Osteoblast (primary cell): Measurements from ENCODE around the gene MYLK. TPM values are rescaled to one million over a fixed set of nuclear protein-coding genes. Genes with fewer than 3 reads are reported as not detected.

ENCODE experiments used
- DNase-seq: peaks from one replicate; pipeline ENCODE4 v3.0.0; 2011; ENCODE audit warnings: low spot score, mixed read lengths; ENCODE audit not compliant: insufficient read length; ENCODE audit errors: missing footprints
- H2AFZ ChIP-seq: 2 replicates; pipeline ENCODE4 v1.6.0; 2011; ENCODE audit warnings: mild to moderate bottlenecking, low read length
- H3K27ac ChIP-seq: 2 replicates; pipeline ENCODE4 v1.5.1; 2011; ENCODE audit warnings: mild to moderate bottlenecking, low read depth, low read length, moderate library complexity
- H3K27me3 ChIP-seq: 2 replicates; pipeline ENCODE4 v1.6.0; 2012; ENCODE audit warnings: mild to moderate bottlenecking, control low read depth, inconsistent platforms, low read length, moderate library complexity; ENCODE audit not compliant: insufficient read depth
- H3K36me3 ChIP-seq: 2 replicates; pipeline ENCODE4 v1.5.1; 2011; ENCODE audit warnings: mild to moderate bottlenecking, low read length, control low read depth, moderate library complexity; ENCODE audit not compliant: insufficient read depth
- H3K4me1 ChIP-seq: 2 replicates; pipeline ENCODE4 v1.5.1; 2011; ENCODE audit warnings: mild to moderate bottlenecking, low read length, control low read depth, moderate library complexity; ENCODE audit not compliant: insufficient read depth
- H3K4me2 ChIP-seq: 2 replicates; pipeline ENCODE4 v1.6.0; 2011; ENCODE audit warnings: mild to moderate bottlenecking, low read length; ENCODE audit not compliant: insufficient read depth
- H3K4me3 ChIP-seq: fragments of 200-600 bp; sonication (generic); 3 replicates; pipeline ENCODE4 v1.5.1; 2012; ENCODE audit warnings: mild to moderate bottlenecking, low read length, inconsistent platforms; ENCODE audit not compliant: insufficient read depth
- H3K79me2 ChIP-seq: 2 replicates; pipeline ENCODE4 v1.6.0; 2012; ENCODE audit warnings: mild to moderate bottlenecking, low read length, control low read depth, inconsistent platforms; ENCODE audit not compliant: insufficient read depth
- H3K9me3 ChIP-seq: 2 replicates; pipeline ENCODE4 v1.5.1; 2011; ENCODE audit warnings: low read depth, low read length, control low read depth
- H4K20me1 ChIP-seq: 2 replicates; pipeline ENCODE4 v1.6.0; 2012; ENCODE audit warnings: mild to moderate bottlenecking, low read length, control low read depth; ENCODE audit not compliant: insufficient read depth
- total RNA-seq: library from RNA; depleted of rRNA; stranded (reverse); fragments of >200 nt; gene quantifications from 2 replicates; pipeline ENCODE4 v1.2.3, GENCODE V29; 2012
- TF ChIP-seq, protein P1 (sequence below): IDR thresholded peaks from 2 replicates; pipeline ENCODE4 v1.5.1; 2011; ENCODE audit warnings: mild to moderate bottlenecking, low read depth, low read length, moderate library complexity; ENCODE audit errors: extremely low read depth

MYLK gene
- total RNA-seq, 1 donor, result 268 TPM

DNA sequence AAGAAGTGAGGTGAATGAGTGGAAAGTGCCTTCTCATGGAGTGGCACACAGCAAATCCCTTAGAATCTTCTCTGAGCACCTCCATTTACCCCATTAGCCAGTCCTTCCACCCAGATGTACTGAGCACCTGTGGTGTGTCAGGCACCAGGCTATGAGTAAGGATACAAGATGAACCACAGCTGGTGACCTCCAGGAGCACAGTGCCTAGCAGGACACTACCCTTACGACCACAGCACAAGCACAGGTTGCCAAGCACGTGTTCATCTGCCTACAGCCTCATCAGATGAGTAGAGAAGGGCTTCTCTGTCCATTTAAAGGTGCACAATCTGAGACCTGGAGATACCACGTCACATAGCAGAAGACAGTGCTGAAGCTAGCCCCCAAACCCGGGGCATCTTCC lies 6.2 kb downstream of the MYLK start:
- TF ChIP-seq, protein P1, sequence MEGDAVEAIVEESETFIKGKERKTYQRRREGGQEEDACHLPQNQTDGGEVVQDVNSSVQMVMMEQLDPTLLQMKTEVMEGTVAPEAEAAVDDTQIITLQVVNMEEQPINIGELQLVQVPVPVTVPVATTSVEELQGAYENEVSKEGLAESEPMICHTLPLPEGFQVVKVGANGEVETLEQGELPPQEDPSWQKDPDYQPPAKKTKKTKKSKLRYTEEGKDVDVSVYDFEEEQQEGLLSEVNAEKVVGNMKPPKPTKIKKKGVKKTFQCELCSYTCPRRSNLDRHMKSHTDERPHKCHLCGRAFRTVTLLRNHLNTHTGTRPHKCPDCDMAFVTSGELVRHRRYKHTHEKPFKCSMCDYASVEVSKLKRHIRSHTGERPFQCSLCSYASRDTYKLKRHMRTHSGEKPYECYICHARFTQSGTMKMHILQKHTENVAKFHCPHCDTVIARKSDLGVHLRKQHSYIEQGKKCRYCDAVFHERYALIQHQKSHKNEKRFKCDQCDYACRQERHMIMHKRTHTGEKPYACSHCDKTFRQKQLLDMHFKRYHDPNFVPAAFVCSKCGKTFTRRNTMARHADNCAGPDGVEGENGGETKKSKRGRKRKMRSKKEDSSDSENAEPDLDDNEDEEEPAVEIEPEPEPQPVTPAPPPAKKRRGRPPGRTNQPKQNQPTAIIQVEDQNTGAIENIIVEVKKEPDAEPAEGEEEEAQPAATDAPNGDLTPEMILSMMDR, result no peak
- H4K20me1 ChIP-seq, result peaks cover 17% of the 10 kb centered on the region
- peaks cover 92% of the 10 kb centered on the region for H3K79me2 ChIP-seq
- H3K27me3 ChIP-seq, result no peaks in the 10 kb centered on the region
- H3K4me1 ChIP-seq, result peaks cover 23% of the 10 kb centered on the region
- H3K9me3 ChIP-seq, result no peaks in the 10 kb centered on the region
- no peak overlapping the region for H2AFZ ChIP-seq
- H3K36me3 ChIP-seq, result peaks cover 37% of the 10 kb centered on the region
- H3K4me3 ChIP-seq, result no peak overlapping the region
- DNase-seq, result no peak
- no peak overlapping the region for H3K4me2 ChIP-seq
- no peak overlapping the region for H3K27ac ChIP-seq

DNA sequence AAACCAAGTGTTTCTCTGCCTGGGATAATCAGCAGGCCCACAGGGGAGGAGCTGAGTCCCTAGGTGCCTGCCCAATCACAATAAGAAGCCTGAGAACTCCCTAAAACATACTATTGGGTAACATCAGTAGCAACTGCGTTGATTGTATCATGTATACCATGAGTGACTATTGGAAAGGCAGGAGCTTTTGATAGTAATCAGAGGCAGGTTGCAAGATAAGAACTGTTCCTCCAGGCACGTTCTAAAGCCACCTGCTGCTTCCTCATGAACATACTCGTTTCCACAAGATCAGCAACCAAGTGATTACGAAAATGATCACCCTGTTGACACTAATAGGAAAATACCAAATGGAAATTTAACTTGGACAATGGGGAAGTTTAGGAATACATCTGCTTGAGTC lies 6.7 kb downstream of the MYLK start:
- Histone ChIP-seq H3K4me2 (no peak overlapping the region), H3K9me3 (no peaks in the 10 kb centered on the region), H3K79me2 (peaks cover 92% of the 10 kb centered on the region), H3K4me1 (peaks cover 19% of the 10 kb centered on the region), H2AFZ (no peak overlapping the region), H3K36me3 (peaks cover 42% of the 10 kb centered on the region), H3K27ac (no peak overlapping the region), H4K20me1 (peaks cover 17% of the 10 kb centered on the region), H3K27me3 (no peaks in the 10 kb centered on the region), H3K4me3 (no peak overlapping the region)
- TF ChIP-seq, protein P1, result no peak
- no peak for DNase-seq

DNA sequence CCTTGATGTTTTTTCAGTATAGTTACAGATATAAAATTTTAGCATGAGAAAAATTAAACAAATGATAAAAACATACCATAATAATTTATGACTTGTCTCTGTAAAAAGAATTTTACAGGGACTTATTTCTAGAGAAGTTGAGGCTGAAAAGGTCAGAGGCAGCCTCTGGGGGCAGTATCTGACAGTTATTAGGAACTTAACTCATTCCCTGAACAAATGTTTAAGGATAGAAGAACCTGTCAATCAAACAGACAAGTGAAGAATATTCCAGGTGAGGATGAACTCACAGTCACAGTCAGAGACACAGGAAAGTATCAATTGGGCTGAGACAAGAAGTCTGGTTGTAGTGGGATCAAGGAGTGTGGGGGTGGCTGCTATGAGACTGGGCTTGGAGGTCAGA lies 7.3 kb downstream of the MYLK start:
- H3K27ac ChIP-seq, result no peak overlapping the region
- H3K79me2 ChIP-seq, result peaks cover 92% of the 10 kb centered on the region
- no peak overlapping the region for H3K4me2 ChIP-seq
- peaks cover 19% of the 10 kb centered on the region for H4K20me1 ChIP-seq
- no peak for DNase-seq
- no peaks in the 10 kb centered on the region for H3K27me3 ChIP-seq
- H3K36me3 ChIP-seq, result peaks cover 43% of the 10 kb centered on the region
- H3K9me3 ChIP-seq, result no peaks in the 10 kb centered on the region
- TF ChIP-seq, protein P1, result peak; percentile 36
- no peak overlapping the region for H2AFZ ChIP-seq
- peaks cover 19% of the 10 kb centered on the region for H3K4me1 ChIP-seq
- H3K4me3 ChIP-seq, result no peak overlapping the region

DNA sequence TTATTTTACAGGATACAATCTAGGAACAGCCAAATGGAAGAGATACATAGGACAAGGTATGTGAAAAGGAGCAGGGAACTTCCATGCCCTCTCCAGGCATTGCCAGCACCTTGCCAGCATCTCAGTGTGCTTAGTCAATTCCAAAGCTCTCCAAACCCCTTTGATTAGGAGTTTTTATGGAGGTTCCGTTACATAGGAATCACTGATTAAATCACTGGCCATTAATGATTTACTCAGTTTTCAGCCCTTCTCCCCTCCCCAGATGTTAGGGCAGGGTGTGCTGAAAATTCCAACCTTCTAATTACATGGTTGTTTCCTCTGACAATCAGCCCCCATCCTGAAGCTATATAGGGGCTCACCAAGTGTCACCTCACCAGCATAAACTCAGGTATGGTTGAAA lies 11.5 kb downstream of the MYLK start:
- Histone ChIP-seq H3K79me2 (peaks cover 93% of the 10 kb centered on the region), H3K4me3 (no peak overlapping the region), H4K20me1 (peaks cover 8% of the 10 kb centered on the region), H3K9me3 (no peaks in the 10 kb centered on the region), H3K27me3 (no peaks in the 10 kb centered on the region), H3K4me1 (peaks cover 31% of the 10 kb centered on the region), H3K27ac (no peak overlapping the region), H3K4me2 (no peak overlapping the region), H3K36me3 (peaks cover 31% of the 10 kb centered on the region), H2AFZ (no peak overlapping the region)
- TF ChIP-seq, protein P1, result no peak
- DNase-seq, result no peak
